Erythroblast (primary cell): ENCODE measurements around the gene ITGB2.

Source experiments
- GATA1 ChIP-seq: IDR thresholded peaks from 2 replicates; pipeline ENCODE4 v1.6.1; 2011; ENCODE audit warnings: low read depth, mild to moderate bottlenecking, control low read depth, low read length, moderate library complexity
- POLR2A ChIP-seq: IDR thresholded peaks from 2 replicates; pipeline ENCODE4 v1.6.1; 2011; ENCODE audit warnings: mild to moderate bottlenecking, low read length

DNA sequence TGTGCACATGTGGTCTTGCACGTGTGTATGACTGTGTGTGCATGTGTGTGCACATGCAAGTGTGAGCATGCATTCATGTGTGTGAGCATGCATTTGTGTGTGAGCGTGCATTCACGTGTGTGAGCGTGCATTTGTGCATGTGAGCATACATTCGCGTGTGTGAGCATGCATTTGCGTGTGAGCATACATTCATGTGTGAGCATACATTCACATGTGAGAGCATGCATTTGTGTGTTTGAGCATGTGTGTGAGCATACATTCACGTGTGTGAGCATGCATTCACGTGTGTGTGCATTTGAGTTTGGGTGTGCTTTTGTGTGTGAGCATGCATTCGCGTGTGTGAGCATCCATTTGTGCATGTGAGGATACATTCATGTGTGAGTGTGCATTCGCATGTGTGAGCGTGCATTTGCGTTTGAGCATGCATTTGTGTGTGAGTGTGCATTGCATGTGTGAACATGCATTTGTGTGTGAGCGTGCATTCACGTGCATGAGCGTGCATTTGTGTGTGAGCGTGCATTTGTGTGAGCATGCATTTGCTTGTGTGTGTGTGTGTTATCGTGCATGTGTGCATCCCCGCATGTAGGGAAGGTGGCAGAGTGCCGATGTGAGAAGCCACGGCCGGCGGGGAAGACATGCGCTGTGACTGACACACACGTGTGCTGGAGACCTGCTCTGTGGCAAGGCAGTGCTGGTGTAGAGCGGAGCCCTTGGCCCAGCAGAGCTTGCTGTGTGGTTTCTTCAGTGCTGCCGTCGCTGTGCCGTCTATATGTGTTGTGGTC lies 18.2 kb downstream of the ITGB2 start:
- TF ChIP-seq POLR2A: no peak
- no peak for TF ChIP-seq GATA1
